HL-60/S4 treated with retinoic acid at 250 ng/mL for 4 days and 3 days (cell line): ENCODE results near the gene NECTIN1.

ENCODE experiments used
- in situ Hi-C: fragments of 300-500 bp; cut with MboI; formaldehyde crosslinking; loops from 2 replicates; pipeline ENCODE4 v1.7.0; 2022; ENCODE audit warnings: low sequenced_read_pairs

NECTIN1 gene

GRCh38 chr11:119626197-119626841 lies 102.7 kb downstream of the NECTIN1 start:
- in situ Hi-C loops, result no loop called here

- in situ Hi-C loops, result no loop called here
Observed at GRCh38 chr11:119625206-119625978, 103.6 kb downstream of the NECTIN1 start.

GRCh38 chr11:119624629-119625028 lies 104.4 kb downstream of the NECTIN1 start:
- in situ Hi-C loops, result no loop called here

GRCh38 chr11:119624102-119624615 lies 104.8 kb downstream of the NECTIN1 start:
- in situ Hi-C loops, result no loop called here

- in situ Hi-C loops, result no loop called here
Observed at GRCh38 chr11:119623682-119624081, 105.3 kb downstream of the NECTIN1 start.

- in situ Hi-C loops, result no loop called here
Observed at GRCh38 chr11:119622454-119623143, 106.4 kb downstream of the NECTIN1 start.

GRCh38 chr11:119619665-119620064 lies 109.3 kb downstream of the NECTIN1 start:
- in situ Hi-C loops, result no loop called here

GRCh38 chr11:119618208-119618909 lies 110.6 kb downstream of the NECTIN1 start:
- in situ Hi-C loops, result no loop called here

GRCh38 chr11:119617340-119617713 lies 111.7 kb downstream of the NECTIN1 start:
- in situ Hi-C loops, result no loop called here

- in situ Hi-C loops, result no loop called here
Observed at GRCh38 chr11:119616586-119617339, 112.2 kb downstream of the NECTIN1 start.

- in situ Hi-C loops, result no loop called here
Observed at GRCh38 chr11:119615882-119616196, 113.2 kb downstream of the NECTIN1 start.

- in situ Hi-C loops, result no loop called here
Observed at GRCh38 chr11:119615003-119615881, 113.8 kb downstream of the NECTIN1 start.

GRCh38 chr11:119614222-119615002 lies 114.6 kb downstream of the NECTIN1 start:
- in situ Hi-C loops, result no loop called here

- in situ Hi-C loops, result no loop called here
Observed at GRCh38 chr11:119612814-119613213, 116.2 kb downstream of the NECTIN1 start.

GRCh38 chr11:119610836-119611426 lies 118.1 kb downstream of the NECTIN1 start:
- in situ Hi-C loops, result no loop called here

GRCh38 chr11:119608781-119609180 lies 120.2 kb downstream of the NECTIN1 start:
- in situ Hi-C loops, result no loop called here

- in situ Hi-C loops, result no loop called here
Observed at GRCh38 chr11:119608201-119608600, 120.8 kb downstream of the NECTIN1 start.

GRCh38 chr11:119607726-119608125 lies 121.3 kb downstream of the NECTIN1 start:
- in situ Hi-C loops, result no loop called here
